GF-D8 (cell line): ENCODE results near the gene MCTP1.

Source experiments
- DNase-seq: peaks from one replicate; lab custom pipeline; 2025; lab: John Stamatoyannopoulos, UW

The MCTP1 gene

DNA sequence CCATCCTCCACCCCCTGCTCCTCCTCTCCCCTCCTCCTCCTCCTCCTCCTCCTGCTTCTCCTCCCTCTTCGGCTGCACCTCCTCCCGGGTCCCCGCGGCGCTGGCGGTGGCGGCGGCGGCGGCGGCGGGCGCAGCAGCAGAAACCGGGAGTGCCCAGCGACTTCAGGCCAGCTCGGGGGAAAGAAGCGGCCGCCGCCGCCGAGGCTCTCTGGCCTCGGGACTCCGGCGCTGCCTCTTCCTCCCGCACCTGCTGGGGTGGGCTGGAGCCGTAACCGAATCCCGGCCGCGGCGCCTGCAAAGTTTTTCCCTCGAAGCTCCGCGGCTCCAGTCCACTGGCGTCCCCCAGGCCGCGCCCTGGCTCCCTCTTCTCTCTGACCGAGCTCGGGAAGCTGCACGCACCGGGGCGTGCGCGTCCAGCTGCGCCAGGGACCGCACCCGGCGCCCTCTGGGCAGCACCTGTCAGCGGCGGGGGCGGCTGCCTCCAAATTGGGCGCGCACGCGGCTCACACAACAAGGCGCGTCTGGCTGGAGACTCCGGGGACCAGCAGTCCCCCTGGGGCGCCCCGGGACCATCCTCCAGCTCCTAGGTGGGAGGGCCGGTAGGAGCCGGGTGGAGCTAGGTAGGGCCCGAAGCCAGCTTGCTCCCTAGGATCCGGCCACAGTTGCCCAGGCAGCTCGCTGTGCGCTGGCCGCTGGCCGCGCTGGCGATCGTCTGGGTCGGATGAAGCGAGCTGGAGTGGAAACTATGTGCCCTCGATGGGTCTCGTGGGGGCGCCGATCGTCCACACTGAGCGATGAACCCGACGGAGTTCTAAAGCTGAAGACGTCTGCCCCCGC is at the start of gene MCTP1:
MCTP1 (minus strand) TSS at position 523 of the 837 bp plus-strand sequence.
- no peak for DNase-seq

GRCh38 chr5:95332158-95332557 is 47.3 kb upstream of the MCTP1 start:
- DNase-seq: no peak

DNA sequence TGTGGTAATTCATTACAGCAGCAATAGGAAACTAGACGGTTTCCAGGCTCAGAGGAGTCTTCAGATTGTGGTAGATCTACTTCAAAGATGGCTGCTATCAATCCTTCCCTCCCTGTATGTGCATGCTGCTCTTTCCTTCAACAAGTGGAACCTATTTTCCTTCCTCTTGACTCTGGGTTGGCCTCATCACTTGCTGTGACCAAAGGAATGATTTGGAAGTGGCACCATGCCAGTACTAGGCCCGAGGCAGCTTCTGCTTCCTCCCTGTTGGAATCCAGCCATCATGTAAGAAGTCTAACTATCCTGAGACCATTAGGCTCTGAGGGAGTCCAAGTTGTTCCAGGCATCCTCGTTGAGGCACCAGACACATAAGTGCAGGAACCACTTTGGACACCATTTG is 46.5 kb upstream of the MCTP1 start:
- DNase-seq: no peak

DNA sequence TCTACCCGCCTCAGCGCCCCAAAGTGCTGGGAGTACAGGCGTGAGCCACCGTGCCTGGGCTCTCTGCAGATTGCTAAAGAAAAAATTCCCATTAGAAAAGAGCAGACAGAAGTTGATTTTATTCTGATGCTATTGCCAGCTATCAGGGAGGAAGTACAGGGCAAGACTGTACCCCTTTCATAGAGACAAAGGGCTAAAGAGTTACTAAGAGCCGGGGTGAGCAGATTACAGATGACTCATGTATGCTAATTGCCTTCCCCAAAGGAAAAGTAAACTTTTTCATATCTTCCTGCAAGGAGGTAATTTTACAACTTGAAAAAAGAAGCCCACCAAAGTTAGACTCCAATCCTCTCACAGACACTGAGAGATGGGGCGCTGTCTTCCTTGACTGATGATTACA is 42.3 kb upstream of the MCTP1 start:
- no peak for DNase-seq

- DNase-seq: no peak
Observed at GRCh38 chr5:95317687-95318086, 32.8 kb upstream of the MCTP1 start.

GRCh38 chr5:95317085-95317484 is 32.2 kb upstream of the MCTP1 start:
- DNase-seq: no peak

- no peak for DNase-seq
Observed at GRCh38 chr5:95304711-95305110, 19.8 kb upstream of the MCTP1 start.

DNA sequence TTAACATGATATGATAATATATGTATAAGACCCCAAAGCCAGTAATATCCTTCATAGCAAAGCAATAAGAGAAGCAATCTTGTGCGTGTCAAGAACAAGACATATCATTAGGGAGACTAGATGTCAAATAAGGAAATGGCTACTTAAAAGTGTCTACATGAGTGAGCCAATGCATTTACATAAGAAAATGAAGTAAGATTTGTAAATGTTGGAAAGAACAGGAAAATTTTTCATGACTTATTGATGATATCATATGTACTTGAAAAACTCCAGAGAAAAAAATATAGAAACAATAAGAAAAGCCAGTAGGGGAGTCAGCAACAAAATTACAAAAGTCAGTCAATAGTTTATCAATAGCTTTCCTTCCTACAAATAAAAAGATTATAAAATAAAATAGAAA is 13.8 kb upstream of the MCTP1 start:
- no peak for DNase-seq

- DNase-seq: no peak
Observed at GRCh38 chr5:95296291-95296690, 11.4 kb upstream of the MCTP1 start.

GRCh38 chr5:95285409-95285755 is 488 bp upstream of the MCTP1 start:
- DNase-seq: no peak

- DNase-seq: no peak
Observed at GRCh38 chr5:95283761-95284571, 928 bp downstream of the MCTP1 start.

- no peak for DNase-seq
Observed at GRCh38 chr5:95283022-95283615, 1.8 kb downstream of the MCTP1 start.

- no peak for DNase-seq
Observed at GRCh38 chr5:95281226-95281625, 3.7 kb downstream of the MCTP1 start.

DNA sequence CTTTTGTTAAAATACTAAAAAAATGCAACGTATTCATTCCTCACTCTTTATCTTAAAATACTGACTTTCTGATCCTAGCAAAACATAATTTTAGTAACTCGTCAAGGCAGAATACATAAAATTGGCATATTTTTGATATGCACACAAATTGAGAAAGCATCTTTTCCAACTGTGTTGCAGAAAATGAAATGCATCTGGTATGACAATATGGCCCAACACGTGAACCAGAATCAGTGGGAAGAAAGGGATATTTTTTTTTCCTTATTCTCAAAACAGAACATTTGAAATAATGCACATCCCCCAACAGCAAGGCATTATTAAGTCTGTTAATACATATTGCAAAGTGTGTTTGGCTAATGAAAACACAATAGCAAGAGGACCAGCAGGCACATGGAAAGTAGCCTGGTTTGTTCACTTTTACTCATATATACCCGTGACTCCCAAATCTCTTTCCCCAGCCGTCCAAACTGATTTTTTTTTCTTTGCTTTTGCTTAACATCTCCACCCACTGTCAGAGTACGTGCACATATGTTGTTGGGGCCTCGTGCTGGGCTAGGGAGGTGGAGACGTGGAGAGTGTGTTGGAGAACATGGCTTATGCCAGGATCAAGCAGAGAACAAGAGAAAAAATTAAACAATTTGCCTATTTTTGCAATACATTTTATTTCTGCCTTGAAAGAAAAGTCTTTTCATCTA is 4.3 kb downstream of the MCTP1 start:
- no peak for DNase-seq

- DNase-seq: no peak
Observed at GRCh38 chr5:95274011-95274410, 10.9 kb downstream of the MCTP1 start.

DNA sequence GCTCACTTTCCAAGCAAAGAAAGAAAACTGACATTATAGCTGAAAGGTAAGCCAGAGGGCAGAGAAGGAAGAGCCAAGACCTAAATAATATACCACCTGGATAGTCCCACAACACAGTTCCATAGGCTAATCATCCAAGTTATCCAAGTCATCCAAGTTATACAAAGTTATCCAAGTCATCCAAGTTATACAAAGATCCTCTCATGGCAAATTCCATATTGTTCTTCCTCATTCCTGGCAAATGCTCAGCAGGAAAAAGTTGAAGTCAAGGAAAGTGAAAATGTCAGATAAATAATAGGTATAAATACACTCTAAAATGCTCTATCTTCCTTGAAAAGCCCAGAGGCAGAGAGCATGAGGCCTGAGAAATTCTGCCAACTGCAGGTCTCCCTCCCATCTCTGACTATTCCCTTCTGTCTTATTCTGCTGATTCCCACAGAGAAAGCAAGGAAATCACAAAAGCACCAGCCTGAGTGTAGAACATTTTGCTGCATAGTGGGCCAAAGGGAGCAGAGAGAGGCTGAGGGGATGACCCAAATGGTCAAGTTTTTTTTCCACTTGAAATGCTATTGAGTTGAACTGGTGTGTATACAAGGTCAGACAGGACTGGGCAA is 12.5 kb downstream of the MCTP1 start:
- no peak for DNase-seq

DNA sequence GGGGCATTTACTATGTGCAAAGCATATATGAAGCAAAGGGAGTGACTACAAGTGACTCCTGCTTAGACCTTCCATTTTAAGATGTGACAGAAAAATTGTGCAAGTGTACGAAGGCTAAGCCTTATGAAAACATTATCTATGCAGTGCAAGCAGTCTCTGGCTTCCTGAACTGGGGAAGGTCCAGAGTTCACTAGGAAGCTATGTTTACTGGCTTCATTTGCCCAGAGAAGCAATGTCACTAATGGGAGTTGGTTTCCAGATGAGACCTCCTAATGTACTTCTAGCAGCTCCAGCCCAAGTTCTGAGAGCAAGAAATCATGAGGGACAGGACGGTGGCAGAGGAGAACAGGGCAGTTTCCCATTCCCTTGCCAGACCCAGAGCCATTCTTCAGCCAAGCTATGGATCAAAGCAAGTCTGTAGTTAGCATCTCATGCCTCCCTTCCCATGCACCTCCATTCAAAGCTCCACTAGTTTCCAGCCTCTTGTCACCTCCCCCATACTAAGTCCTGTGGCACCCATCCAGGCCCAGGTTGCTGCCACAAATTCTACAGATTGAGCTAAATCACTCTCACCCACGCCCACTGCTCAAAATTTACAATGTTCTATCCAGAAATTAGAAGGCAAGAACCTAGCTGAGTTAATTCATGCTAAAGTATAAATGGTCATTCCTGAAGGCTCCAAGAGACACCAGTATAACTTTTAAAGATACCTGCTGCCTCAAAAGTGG is 21.8 kb downstream of the MCTP1 start:
- peak; percentile 32 for DNase-seq

DNA sequence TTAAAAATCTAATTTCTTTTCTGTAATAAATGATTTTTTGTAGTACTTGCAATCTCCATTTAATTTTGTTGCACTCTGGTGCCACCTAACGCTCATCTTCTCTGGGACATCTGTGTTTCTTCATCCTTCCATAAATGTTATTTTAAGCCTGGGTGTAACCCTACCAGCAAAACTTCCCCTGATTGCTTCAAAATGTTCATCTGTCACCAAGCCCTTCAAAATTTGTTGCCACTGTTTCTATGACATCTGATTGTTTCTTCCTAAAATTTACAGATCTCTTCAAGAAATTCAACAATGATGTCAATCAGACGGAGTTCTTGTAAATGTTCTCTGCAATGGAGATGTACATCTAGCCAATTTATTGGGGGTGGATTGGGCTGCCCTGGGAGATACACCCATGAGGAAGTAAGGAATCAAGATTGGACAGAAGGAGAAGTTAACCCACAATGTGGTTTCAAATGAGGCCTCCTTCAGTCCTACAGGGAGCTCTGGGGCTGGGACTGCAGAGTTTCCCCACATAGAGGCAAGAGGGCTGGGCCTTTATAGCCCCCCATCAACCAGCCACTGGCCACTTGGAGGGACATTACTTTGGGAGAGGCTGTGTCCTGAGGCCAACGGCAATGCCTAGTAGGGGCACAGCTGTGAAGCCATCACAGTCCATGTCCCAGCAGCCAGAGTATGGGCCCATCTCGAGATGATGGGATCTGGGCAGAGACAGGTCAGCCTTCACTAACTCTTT is 23.3 kb downstream of the MCTP1 start:
- no peak for DNase-seq

DNA sequence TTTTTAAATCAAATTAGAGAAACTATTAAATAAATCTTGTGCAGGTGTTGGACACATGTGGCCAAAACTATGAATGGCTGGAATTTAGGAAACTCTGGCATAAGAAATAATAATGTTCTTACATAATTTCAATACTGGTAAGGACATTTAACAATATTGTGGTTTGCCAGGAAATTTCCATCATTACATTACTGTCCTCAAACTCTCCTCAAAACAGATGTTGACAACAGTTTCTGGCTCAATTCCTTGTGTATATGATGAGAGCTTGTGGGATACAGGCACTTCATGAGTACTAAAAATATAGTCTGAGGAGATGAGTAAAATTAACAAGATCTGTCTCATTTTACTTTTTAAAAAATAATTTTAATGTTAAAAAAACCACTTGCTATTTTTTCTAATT is 27.9 kb downstream of the MCTP1 start:
- DNase-seq: no peak

DNA sequence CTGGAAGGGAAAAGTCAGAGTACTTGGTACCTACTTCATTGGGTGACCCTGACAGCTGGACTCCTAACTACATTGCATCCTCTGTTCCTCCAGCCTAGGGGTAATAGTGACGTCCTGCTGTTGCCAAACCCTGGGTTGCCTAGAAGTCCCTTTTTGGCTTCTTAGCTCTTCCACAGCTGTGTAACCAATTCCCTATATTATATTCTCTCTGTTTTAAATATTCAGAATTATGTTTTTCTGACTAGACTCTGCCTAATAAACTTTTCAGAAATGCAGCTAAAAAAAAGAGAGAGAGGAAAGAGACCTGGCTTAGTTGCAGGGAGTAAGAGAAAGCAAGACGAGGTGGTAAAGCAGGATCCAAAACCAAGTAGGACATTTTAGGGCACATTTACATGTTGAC is 28.4 kb downstream of the MCTP1 start:
- no peak for DNase-seq

GRCh38 chr5:95252801-95253200 is 32.1 kb downstream of the MCTP1 start:
- no peak for DNase-seq
